Brain pericyte (primary cell): ENCODE results near the gene ADRA2A.

Experiments used
- DNase-seq: peaks from one replicate; pipeline ENCODE4 v3.0.0-alpha.2; 2012; ENCODE audit warnings: low read depth, low spot score

Gene ADRA2A

DNA sequence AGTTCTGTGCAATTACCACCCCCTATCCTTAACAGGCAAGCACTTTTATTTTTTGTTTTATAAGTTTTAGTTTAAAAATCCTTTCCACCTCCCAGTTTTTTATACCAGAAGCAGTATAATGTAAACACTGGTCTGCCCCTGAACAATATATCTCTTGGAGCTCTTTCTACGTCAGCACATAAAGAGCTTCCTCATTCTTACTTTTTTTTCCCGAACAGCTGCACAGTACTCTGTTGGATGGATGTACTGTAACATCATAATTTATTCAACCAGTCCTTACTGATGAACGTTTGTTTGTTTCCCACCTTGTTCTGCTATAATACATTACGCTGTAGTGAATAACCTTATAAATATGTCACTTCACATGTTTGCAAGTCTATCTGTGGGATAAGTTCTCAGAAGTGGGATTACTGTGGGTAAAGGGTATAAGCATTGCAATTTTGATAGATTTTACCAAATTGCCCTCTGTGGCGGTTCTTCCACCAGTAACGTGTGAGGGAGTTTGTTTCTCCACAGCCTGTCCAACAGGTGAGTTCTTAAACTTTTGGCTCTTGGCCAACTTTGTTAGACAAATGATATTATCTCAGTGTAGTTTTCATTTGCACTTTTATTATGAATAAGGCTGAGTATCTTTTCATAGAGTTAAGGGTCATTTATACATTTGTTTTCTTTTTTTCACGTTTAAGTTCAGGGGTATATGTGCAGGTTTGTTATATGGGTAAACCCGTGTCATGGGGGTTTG lies 32.8 kb downstream of the ADRA2A start:
- no peak for DNase-seq

DNA sequence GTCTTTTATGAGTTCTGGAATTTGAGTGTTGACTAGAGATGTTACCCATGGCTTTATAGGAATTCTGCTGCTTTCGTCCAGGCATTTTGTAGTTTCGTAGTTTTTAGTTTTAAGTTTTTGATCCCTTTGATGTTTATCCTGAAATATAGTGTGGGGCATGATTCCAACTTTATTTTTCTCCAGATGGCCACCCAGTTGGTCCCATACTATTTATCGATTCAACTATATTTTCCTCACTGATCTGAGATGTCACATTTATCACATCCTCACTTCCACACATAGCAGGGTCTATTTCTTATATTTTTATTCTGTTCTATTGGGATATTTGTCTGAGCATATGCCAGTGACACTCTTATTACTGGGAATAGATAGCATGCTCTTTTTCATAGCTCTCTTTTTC lies 33.9 kb downstream of the ADRA2A start:
- no peak for DNase-seq

DNA sequence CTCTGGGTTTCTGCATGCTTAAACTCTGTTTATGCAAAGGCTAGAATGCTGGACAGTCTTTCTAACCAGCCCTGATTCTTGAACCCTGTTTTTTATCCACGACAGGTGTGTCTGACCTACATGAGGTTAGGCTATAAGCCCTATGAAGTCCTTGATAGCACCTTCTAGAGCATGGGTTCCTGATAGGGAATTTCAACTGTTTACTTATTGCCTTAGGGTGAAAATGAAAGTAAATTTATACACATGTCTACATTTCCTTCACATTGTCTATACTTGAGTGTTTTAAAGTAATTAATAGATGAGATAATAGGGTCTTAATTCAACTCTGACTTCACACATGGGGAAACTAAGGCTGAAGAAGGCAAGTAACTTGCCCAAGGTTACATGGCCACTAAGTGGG lies 35.5 kb downstream of the ADRA2A start:
- DNase-seq = no peak

DNA sequence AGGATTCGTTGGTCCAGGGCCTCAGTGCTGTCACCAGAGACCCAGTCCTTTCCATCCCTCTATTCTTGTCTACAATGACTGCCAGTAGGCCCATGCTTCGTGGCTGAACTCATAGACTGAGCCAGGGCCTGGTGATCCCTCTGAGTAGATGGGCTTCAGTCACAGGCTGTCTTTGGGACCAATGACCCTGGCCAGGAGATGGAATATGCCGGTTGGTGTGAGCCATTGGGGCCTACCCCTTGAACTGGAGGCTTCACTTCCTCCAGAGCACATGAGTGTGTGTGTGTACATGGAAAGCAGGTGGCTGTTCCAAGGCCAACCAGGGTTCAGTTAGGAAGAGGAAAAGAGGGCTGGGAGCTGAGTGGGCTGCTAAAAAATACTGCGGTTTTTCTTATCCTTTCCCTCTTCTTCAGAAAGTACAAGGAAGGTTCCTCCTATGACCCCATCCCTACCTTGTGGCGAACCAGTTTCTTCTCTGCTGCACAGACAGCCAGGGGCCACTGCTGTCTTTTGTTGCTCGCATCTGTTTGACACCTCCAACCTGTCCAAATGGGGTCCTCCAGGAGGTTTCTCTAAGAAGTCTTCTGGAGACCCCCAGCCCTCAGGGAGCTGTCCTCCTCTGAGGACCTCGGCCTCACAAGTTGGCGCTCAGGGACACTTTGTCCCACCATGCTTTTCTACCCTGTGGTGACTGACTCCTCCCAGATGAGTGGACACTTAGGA lies 36.6 kb downstream of the ADRA2A start:
- DNase-seq = no peak

DNA sequence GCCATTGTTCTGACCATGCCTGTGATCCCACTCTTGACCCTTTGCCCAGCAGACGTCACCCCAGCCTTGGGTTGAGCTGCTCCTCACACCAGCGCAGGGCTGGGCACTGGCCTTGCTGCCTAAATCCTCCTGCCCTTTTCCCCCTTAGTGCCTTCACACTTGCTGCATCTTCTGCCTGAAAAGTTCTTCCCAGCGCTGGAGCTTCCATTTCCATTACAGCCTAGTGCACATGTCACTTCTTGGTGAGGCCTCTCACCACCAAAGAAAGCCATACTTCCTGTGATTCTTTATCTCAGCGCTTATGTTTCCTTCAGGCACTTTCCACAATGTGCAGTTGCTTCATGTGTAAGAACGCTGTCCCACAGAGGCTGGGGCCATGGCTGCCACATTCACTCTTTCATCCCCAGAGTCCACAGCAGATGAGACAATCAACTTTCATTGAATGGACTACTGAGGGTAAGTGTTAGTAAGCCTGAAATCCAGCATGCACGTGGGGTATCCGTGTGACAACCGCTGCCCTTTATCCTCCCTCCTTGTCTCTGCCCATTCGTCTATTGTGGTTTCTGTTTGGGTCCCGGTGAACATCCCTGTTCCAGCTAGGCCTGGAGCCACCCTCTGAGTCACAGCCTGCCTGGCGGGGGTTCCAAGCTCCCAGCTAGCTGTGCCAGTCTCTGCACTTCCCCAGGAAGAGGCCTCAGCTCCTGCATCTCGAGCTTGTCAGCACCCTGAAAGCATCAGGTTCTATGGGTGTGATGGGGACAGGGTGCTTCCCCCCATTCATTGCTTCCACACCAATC lies 37.3 kb downstream of the ADRA2A start:
- DNase-seq = no peak

DNA sequence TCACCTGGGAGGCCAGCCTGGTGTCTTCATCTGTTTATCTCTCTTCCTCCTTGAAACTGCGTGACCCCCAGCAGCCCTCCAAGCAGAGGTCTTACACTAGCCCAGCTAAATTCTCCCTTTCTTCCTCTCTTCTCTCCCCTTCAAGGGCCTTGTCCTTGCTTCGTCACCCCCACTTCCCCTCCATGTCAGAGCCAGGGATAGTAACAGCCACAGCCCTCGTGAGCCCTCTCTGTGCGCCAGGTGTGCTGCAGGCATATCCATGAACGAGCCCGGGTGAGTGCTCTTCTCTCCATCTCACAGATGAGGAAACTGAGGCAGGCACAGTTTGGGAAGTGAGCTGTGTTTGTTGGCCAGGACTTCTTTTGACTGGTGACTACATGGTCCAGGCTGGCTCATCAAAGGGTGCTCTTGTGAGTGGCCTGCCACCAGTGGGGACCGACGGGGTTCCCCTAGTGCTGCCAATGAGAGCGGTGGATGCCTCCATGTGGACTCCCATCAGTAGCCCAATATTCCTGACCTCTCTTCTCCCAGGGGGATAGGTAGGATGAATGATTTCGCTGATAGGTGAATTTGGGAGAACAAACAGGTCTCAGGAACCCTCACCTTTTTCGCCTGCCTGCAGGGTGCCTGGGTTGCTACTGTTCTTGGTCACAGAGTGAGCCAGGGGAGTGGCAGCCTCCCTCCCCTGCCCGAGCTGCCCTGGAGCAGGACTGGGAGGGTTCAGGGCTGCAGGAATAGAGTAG lies 38.1 kb downstream of the ADRA2A start:
- DNase-seq = no peak

DNA sequence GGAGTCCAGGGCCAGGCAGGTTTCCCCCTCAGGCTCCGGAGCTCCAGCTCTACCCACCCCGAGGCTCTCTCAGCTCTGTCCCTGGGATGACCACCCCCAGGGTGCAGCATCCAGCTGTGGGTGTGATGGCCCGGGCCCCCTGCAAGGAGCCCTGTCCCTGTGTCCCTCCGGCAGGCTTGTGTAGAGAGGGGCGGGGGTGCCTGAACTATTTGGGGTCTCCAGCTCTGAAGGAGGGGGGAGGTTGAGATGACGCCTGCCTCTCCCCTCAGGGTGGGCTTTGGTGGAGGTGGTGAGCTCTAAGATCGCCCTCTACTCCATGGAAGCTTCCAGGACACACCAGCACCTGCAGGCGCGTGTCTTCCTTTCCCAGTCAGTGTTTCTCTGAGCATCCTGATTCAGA lies 39.4 kb downstream of the ADRA2A start:
- DNase-seq = no peak

DNA sequence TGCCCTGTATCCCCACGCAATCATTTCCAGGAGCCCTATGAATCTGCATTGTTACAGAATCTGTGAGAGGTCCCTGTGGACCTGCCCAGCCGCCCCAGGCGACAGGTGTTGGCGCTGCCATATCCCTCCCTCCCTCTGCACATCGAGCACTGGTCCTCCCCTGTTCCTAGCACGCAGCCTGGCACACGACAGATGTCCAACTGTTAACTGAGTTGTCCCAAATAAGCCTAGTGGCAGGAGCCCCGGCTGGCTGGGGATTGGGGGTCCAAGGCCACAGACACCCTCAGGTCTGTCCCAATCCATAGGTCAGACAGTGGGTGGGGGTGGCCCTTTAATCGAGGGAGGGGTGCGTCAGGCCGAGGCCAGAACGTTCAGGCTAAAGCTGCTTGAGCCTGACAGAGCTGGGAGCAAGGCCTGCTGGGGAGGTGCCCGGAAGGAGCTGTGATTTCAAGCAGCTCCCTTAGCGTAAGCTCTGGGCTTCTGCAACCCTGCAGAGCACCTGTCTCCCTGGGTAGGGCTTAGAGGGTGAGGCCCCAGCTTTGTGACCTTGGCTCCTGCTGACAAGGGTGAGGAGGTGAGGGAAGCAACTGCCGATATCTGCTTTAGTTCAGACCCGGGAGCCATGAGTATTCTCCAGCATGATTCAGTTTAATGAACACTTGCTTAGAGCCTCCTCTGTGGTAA lies 40.1 kb downstream of the ADRA2A start:
- DNase-seq = no peak

DNA sequence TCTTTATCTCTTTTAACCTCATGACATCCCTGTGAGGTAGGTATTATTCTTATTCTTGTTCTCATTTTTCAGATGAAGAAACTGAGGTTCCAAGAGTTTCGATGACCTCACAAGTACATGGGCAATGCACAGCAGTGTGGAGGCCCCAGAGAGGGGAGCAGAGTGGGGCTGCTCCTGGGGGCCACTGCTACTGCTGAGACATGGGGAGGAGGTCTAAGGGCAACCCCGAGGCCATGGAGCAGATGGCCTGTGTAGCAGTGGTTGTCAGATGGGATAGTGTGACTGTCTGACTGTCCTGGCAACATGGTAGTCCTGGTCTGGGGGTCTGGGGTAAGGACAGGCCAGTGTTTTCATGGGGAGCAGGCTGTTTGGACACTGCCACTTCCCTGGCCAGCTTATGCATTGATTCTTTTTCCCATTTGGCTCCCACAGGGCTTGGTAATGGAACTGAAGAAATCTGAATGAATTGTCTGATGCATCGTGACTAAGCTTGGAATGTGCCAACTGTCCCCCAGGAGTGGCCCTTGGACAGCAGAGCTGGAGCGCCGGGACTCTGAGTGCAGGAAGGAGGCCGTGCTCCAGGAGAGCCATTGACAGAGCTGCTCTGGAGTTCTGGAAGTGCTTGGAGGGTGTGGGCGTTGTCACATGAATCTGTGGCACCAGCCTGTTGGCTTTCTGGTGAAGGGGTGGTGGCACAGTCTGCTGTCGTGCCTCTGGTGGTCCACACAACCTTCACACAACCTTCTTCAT lies 40.9 kb downstream of the ADRA2A start:
- DNase-seq = no peak

- DNase-seq = no peak
Measured at GRCh38 chr10:111118758-111119157, 41.9 kb downstream of the ADRA2A start.

- no peak for DNase-seq
Measured at GRCh38 chr10:111119637-111120036, 42.8 kb downstream of the ADRA2A start.

GRCh38 chr10:111122127-111122526 lies 45.3 kb downstream of the ADRA2A start:
- no peak for DNase-seq

- no peak for DNase-seq
Measured at GRCh38 chr10:111123883-111124282, 47.1 kb downstream of the ADRA2A start.

- DNase-seq = no peak
Measured at GRCh38 chr10:111125102-111125501, 48.3 kb downstream of the ADRA2A start.

DNA sequence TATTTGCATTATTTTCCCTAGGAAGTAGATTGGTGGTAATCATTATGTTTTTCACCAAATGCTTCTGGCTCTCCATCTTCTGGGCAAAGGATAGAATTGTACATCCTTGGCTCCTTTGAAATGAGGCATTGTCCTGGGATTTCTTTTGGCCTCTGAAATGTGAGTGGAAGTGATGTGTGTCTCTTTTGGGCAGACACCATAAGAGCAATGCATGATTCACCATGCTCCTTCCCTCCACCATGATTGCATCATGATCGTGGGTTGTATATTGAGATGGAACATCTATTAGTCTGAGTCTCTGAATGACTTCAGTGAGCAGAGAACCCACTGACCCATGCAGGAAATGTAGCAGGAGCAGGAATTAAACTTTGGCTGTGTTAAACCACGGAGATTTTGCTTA lies 49.2 kb downstream of the ADRA2A start:
- no peak for DNase-seq

DNA sequence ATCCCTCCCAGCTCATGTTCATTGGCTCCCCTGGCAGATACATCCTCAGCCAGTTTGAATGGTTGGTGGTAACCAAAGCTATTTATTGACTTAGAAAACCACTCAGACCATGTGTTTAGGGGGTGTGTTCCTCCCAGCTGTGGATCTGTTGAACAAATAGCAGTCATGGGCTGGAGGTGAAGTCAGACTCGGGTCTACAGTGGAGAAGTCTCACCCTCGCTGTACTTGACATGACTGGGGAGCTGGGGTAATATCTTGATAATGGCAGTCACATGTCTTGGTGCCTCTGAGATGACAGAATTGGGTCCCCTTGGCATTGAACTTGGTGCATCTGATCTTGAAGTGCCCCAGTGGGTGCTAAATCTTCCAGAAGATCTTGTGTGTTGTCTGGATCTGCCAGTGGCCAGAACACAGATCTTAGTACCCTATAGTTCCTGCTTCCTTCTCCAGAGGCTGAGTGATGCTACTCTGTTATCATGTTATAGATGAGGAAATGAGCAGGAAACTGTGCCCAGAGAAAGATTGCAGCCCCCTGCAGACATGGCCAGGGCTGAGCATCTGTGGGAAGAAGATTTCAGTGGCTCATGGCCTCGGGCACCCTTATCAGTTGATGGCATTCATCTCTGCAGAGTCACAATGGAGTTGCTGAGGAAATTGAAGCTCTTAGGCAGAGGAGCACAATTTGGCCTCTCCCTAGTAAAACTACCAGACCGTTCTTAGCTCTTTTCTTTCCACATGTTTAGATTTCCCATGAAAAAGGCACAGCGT lies 50.4 kb downstream of the ADRA2A start:
- DNase-seq = no peak

- no peak for DNase-seq
Measured at GRCh38 chr10:111128331-111129180, 51.7 kb downstream of the ADRA2A start.

- DNase-seq = no peak
Measured at GRCh38 chr10:111129363-111129762, 52.5 kb downstream of the ADRA2A start.

DNA sequence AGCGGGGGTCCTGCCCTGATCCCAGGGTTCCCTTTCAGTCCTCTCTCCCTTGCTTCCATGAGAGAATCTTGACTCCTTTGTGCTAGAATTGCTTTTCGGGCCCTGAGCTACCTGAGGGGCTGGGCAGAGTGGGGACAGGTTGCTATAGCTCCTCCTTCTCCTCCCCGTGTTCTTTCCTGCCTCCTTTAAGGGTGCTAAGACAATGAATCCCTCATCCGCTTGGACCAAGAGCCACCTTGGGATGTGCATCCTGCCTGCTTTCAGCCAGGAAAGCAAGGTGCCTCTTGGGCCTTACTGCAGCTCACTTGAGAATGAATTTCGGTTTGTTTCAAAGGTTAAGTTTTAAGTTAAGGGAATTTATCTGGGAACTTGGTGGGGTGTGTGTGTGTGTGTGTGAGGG lies 53.6 kb downstream of the ADRA2A start:
- no peak for DNase-seq
